Sigmoid colon (tissue), 7 donors: ENCODE data around the gene HIF1AN. TPM values are rescaled to one million over a fixed set of nuclear protein-coding genes. Genes with fewer than 3 reads are reported as not detected.

ENCODE experiments used
- DNase-seq: peaks from one replicate; pipeline ENCODE4 v3.0.0-alpha.2; 2019
- H3K27ac ChIP-seq, 4 donors: fragments of 200-600 bp; sonication (generic); one replicate each; pipeline ENCODE4 v1.5.1; 2016 to 2019; ENCODE audit warnings: mild to moderate bottlenecking in 1 of 4
- H3K27me3 ChIP-seq, 3 donors: fragments of 200-600 bp; sonication (generic); one replicate each; pipeline ENCODE4 v1.5.1; 2019; ENCODE audit warnings: mild to moderate bottlenecking in 1 of 3
- H3K36me3 ChIP-seq, 4 donors: fragments of 200-600 bp; sonication (generic); one replicate each; pipeline ENCODE4 v1.5.1; 2016 to 2019
- H3K4me1 ChIP-seq, 4 donors: fragments of 200-600 bp; sonication (generic); one replicate each; pipeline ENCODE4 v1.5.1; 2017 to 2019
- H3K4me3 ChIP-seq, 4 donors: fragments of 200-600 bp; sonication (generic); one replicate each; pipeline ENCODE4 v1.5.1; 2017 to 2019; ENCODE audit warnings: mild to moderate bottlenecking in 2 of 4, moderate library complexity in 1 of 4
- H3K9me3 ChIP-seq, 4 donors: fragments of 200-600 bp in 3 of 4; sonication (generic) in 3 of 4; one replicate each; pipeline versions ENCODE4 v1.5.1 to v1.6.1; 2013 to 2019
- CTCF ChIP-seq, 4 experiments: fragments of 450-650 bp in 3 of 4; fragments of 200-600 bp in 1 of 4; IDR thresholded peaks; one replicate each; pipeline ENCODE4 v1.5.1; 2016 to 2019; ENCODE audit warnings: antibody characterized with exemption in 4 of 4, mild to moderate bottlenecking in 3 of 4, moderate library complexity in 2 of 4
- EP300 ChIP-seq, 4 donors: sonication (generic); formaldehyde crosslinking; IDR thresholded peaks; one replicate each; pipeline ENCODE4 v1.6.1; 2017; ENCODE audit warnings: antibody characterized with exemption in 4 of 4
- POLR2A ChIP-seq, 2 donors: fragments of 450-650 bp; IDR thresholded peaks; one replicate each; pipeline ENCODE4 v1.6.1; 2016; ENCODE audit warnings: antibody characterized with exemption in 2 of 2, mild to moderate bottlenecking in 2 of 2, moderate library complexity in 2 of 2
- POLR2AphosphoS5 ChIP-seq, 4 donors: sonication (generic); formaldehyde crosslinking; IDR thresholded peaks; one replicate each; pipeline ENCODE4 v1.6.1; 2017; ENCODE audit warnings: antibody characterized with exemption in 4 of 4
- WGBS, 2 donors: extraction: QIAGEN DNeasy Blood & Tissue Kit; methylation state at CpG; one replicate each; pipeline ENCODE4 v1.1.7; 2013; 5-methylcytosine and 5-hydroxymethylcytosine counted together
- intact Hi-C: fragments of 100-400 bp; cut with DNase I; formaldehyde crosslinking; loops from one replicate; pipeline ENCODE4 v1.15.1; 2023
- polyA plus RNA-seq, 3 donors: library from polyadenylated mRNA; stranded (reverse); fragments of 200-250 nt; gene quantifications; one replicate each; pipeline ENCODE4 v1.2.3, GENCODE V29; 2013
- total RNA-seq, 4 donors: library from RNA; depleted of rRNA; stranded (reverse); fragments of >200 nt; gene quantifications; one replicate each; pipeline ENCODE4 v1.1.0, GENCODE V29; 2016
- donor health status: healthy with polysubstance abuse.
- donor health status: Bipolar disorder and iron deficiency.
- donor health status: healthy.

Gene HIF1AN
- total and polyA plus RNA-seq, 7 donors: 4.2 to 23.8 (median 13.2) TPM

GRCh38 chr10:100509241-100509840 lies 26.4 kb upstream of the HIF1AN start:
- intact Hi-C loops: no loop called here
- 70 to 79% methylated on average over 8 of the region's 8 CpGs for WGBS, 2 donors

GRCh38 chr10:100510533-100511308 lies 25.0 kb upstream of the HIF1AN start:
- Histone ChIP-seq H3K4me1 (no peaks in the 10 kb centered on the region), H3K27ac (no peak overlapping the region), H3K9me3 (no peaks in the 10 kb centered on the region), H3K4me3 (no peak overlapping the region), H3K36me3 (peaks cover 6 to 65% (median 13%) of the 10 kb centered on the region in 4 donors), H3K27me3 (no peaks in the 10 kb centered on the region)
- intact Hi-C loops: no loop called here
- WGBS, 2 donors: 67 to 86% methylated on average over 7 of the region's 7 CpGs
- DNase-seq: no peak
- TF ChIP-seq POLR2AphosphoS5 (IDR thresholded peaks at IDR 0.05) (no peak), POLR2A (IDR thresholded peaks at IDR 0.05) (no peak), CTCF (IDR thresholded peaks at IDR 0.05) (no peak), EP300 (IDR thresholded peaks at IDR 0.05) (no peak)

More at GRCh38 chr10:100509241-100509840, 26.4 kb upstream of the HIF1AN start:
- Histone ChIP-seq H3K27me3 (no peaks in the 10 kb centered on the region), H3K36me3 (peaks cover 6 to 70% (median 18%) of the 10 kb centered on the region in 4 donors), H3K4me3 (no peak overlapping the region), H3K27ac (no peak overlapping the region), H3K4me1 (no peaks in the 10 kb centered on the region), H3K9me3 (no peaks in the 10 kb centered on the region)
- no peak for DNase-seq
- TF ChIP-seq POLR2A (IDR thresholded peaks at IDR 0.05) (no peak), POLR2AphosphoS5 (IDR thresholded peaks at IDR 0.05) (no peak), EP300 (IDR thresholded peaks at IDR 0.05) (no peak), CTCF (IDR thresholded peaks at IDR 0.05) (no peak)

GRCh38 chr10:100515612-100516011 lies 20.1 kb upstream of the HIF1AN start:
- H3K27me3 ChIP-seq: peaks cover 0 to 4% (median 0%) of the 10 kb centered on the region in 3 donors
- intact Hi-C loops: loop anchor here (5.0 kb wide), 1 partner anchor 83 kb away; no protein-coding TSS in a partner anchor
- H3K36me3 ChIP-seq: peaks cover 0 to 34% (median 0%) of the 10 kb centered on the region in 4 donors
- TF ChIP-seq POLR2AphosphoS5 (IDR thresholded peaks at IDR 0.05): no peak
- TF ChIP-seq CTCF (IDR thresholded peaks at IDR 0.05): no peak
- no peak overlapping the region for H3K4me3 ChIP-seq
- H3K9me3 ChIP-seq: no peaks in the 10 kb centered on the region
- H3K27ac ChIP-seq: no peak overlapping the region
- WGBS, 2 donors: 54 to 82% methylated on average over 3 of the region's 3 CpGs
- no peak for DNase-seq
- H3K4me1 ChIP-seq: peaks cover 0 to 17% (median 14%) of the 10 kb centered on the region in 4 donors

- Histone ChIP-seq H3K27me3 (peaks cover 0 to 4% (median 0%) of the 10 kb centered on the region in 3 donors), H3K27ac (no peak overlapping the region), H3K4me3 (no peak overlapping the region), H3K36me3 (peaks cover 0 to 25% (median 0%) of the 10 kb centered on the region in 4 donors), H3K9me3 (no peaks in the 10 kb centered on the region), H3K4me1 (peaks cover 0 to 17% (median 14%) of the 10 kb centered on the region in 4 donors)
- no peak for TF ChIP-seq EP300 (IDR thresholded peaks at IDR 0.05)
- TF ChIP-seq POLR2AphosphoS5 (IDR thresholded peaks at IDR 0.05): no peak
- no peak for TF ChIP-seq CTCF (IDR thresholded peaks at IDR 0.05)
- TF ChIP-seq POLR2A (IDR thresholded peaks at IDR 0.05): no peak
- 91 to 93% methylated on average over 2 of the region's 2 CpGs for WGBS, 2 donors
- DNase-seq: no peak
- intact Hi-C loops: loop anchor here (5.0 kb wide), 1 partner anchor 85 kb away; no protein-coding TSS in a partner anchor
Measured at GRCh38 chr10:100516847-100517246, 18.9 kb upstream of the HIF1AN start.
